Activated naive CD8-positive, alpha-beta T cell treated with anti-CD3 and anti-CD28 coated beads, Interleukin-2, amount 50 U/mL, for 16 hours (primary cell): ENCODE measurements around the gene ATG2A.

Source experiments
- DNase-seq: peaks from one replicate; pipeline ENCODE4 v3.0.0-alpha.2; 2020; ENCODE audit warnings: low read depth, low spot score

ATG2A gene

GRCh38 chr11:64870176-64870892 lies 46.7 kb downstream of the ATG2A start:
- no peak for DNase-seq

- no peak for DNase-seq
These were observed 47.3 kb downstream of the ATG2A start for GRCh38 chr11:64869571-64870175.

- DNase-seq = no peak
These were observed 48.0 kb downstream of the ATG2A start for GRCh38 chr11:64868904-64869570.

- no peak for DNase-seq
These were observed 49.1 kb downstream of the ATG2A start for GRCh38 chr11:64867748-64868462.

GRCh38 chr11:64866173-64866491 lies 50.9 kb downstream of the ATG2A start:
- DNase-seq = no peak

- DNase-seq = no peak
These were observed 51.5 kb downstream of the ATG2A start for GRCh38 chr11:64865286-64866172.

GRCh38 chr11:64864473-64865285 lies 52.3 kb downstream of the ATG2A start:
- DNase-seq = no peak

- no peak for DNase-seq
These were observed 52.9 kb downstream of the ATG2A start for GRCh38 chr11:64864135-64864472.

GRCh38 chr11:64863391-64864060 lies 53.5 kb downstream of the ATG2A start:
- no peak for DNase-seq

- no peak for DNase-seq
These were observed 54.0 kb downstream of the ATG2A start for GRCh38 chr11:64862987-64863390.

- no peak for DNase-seq
These were observed 55.6 kb downstream of the ATG2A start for GRCh38 chr11:64861227-64861975.

GRCh38 chr11:64859542-64860414 lies 57.2 kb downstream of the ATG2A start:
- no peak for DNase-seq

- no peak for DNase-seq
These were observed 58.3 kb downstream of the ATG2A start for GRCh38 chr11:64858467-64859263.

- DNase-seq = no peak
These were observed 59.5 kb downstream of the ATG2A start for GRCh38 chr11:64857485-64857884.

GRCh38 chr11:64856382-64857227 lies 60.4 kb downstream of the ATG2A start:
- DNase-seq = no peak

- DNase-seq = no peak
These were observed 61.3 kb downstream of the ATG2A start for GRCh38 chr11:64855596-64856304.
